K562 (cell line): ENCODE results near the gene HAGHL. TPM values are rescaled to one million over a fixed set of nuclear protein-coding genes. Genes with fewer than 3 reads are reported as not detected.

ENCODE experiments used
- BDP1 ChIP-seq: IDR thresholded peaks from 3 replicates; pipeline ENCODE4 v1.6.1; 2011; ENCODE audit not compliant: insufficient read length, insufficient read depth
- CBFA2T3 ChIP-seq: fragments of 450-650 bp; IDR thresholded peaks from 2 replicates; pipeline ENCODE4 v1.6.1; 2017
- CEBPG ChIP-seq, 3 experiments: fragments of 200-800 bp in 1 of 3; sonication (Bioruptor generic) in 1 of 3; sonication (generic) in 1 of 3; formaldehyde crosslinking in 1 of 3; IDR thresholded peaks in 2 of 3; conservative IDR thresholded peaks in 1 of 3; 2 replicates each; pipeline versions ENCODE4 v1.6.1 to v1.8.0; 2016 to 2022; ENCODE audit warnings: missing compliant biosample characterization in 2 of 3, missing genetic modification characterization in 2 of 3, mild to moderate bottlenecking in 1 of 3, missing genetic modification reagents in 1 of 3
- DPF2 ChIP-seq: fragments of 450-650 bp; IDR thresholded peaks from 2 replicates; pipeline ENCODE4 v1.6.1; 2016
- FOXJ2 ChIP-seq: fragments of 200-800 bp; sonication (Bioruptor generic); IDR thresholded peaks from 2 replicates; pipeline ENCODE4 v1.6.1; 2016; ENCODE audit warnings: missing genetic modification characterization, missing compliant biosample characterization
- HINFP ChIP-seq: fragments of 450-650 bp; conservative IDR thresholded peaks from 2 replicates; pipeline ENCODE4 v1.6.1; 2016; ENCODE audit warnings: missing genetic modification characterization, low read depth, mild to moderate bottlenecking, control low read depth, missing compliant biosample characterization
- HMGXB4 ChIP-seq: sonication (generic); formaldehyde crosslinking; IDR thresholded peaks from 2 replicates; pipeline ENCODE4 v1.8.1; 2023; ENCODE audit warnings: mild to moderate bottlenecking, missing genetic modification reagents
- JUND ChIP-seq, 2 experiments: IDR thresholded peaks; 2 replicates in 1 of 2; 3 replicates in 1 of 2; pipeline ENCODE4 v1.6.1; 2011; ENCODE audit warnings: borderline replicate concordance in 2 of 2, low read depth in 2 of 2, low read length in 2 of 2, improper control_type of control experiment in 1 of 2, missing biosample characterization in 1 of 2, missing genetic modification characterization in 1 of 2, missing genetic modification reagents in 1 of 2
- KDM2B ChIP-seq: fragments of 250-450 bp; sonication (Bioruptor Pico); IDR thresholded peaks from 2 replicates; pipeline ENCODE4 v1.8.0; 2021; ENCODE audit warnings: mild to moderate bottlenecking, moderate library complexity
- MITF ChIP-seq: IDR thresholded peaks from 2 replicates; pipeline ENCODE4 v1.6.1; 2014; ENCODE audit warnings: antibody characterized with exemption
- NFE2 ChIP-seq: IDR thresholded peaks from 2 replicates; pipeline ENCODE4 v1.6.1; 2014; ENCODE audit warnings: antibody characterized with exemption, low read depth
- SP2 ChIP-seq: IDR thresholded peaks from 2 replicates; pipeline ENCODE4 v1.6.1; 2011; ENCODE audit warnings: mild to moderate bottlenecking, low read depth, low read length, moderate library complexity; ENCODE audit not compliant: poor library complexity, severe bottlenecking; ENCODE audit errors: extremely low read depth
- SREBF2 ChIP-seq: sonication (generic); formaldehyde crosslinking; IDR thresholded peaks from 2 replicates; pipeline ENCODE4 v1.4.0; 2020; ENCODE audit warnings: mild to moderate bottlenecking, missing genetic modification reagents
- SRSF9 ChIP-seq: fragments of 200-400 bp; formaldehyde crosslinking; IDR thresholded peaks from 2 replicates; pipeline ENCODE4 v1.6.1; 2017; ENCODE audit warnings: low read depth, low read length, borderline replicate concordance
- ZBTB26 ChIP-seq: fragments of 450-650 bp; formaldehyde crosslinking; IDR thresholded peaks from 2 replicates; pipeline ENCODE4 v1.4.0; 2022; ENCODE audit warnings: missing genetic modification characterization
- ZNF436 ChIP-seq: fragments of 250-450, 450-650 bp; sonication (Bioruptor Pico); formaldehyde crosslinking; IDR thresholded peaks from 2 replicates; pipeline ENCODE4 v1.7.0; 2020; ENCODE audit warnings: mild to moderate bottlenecking
- polyA plus RNA-seq, 8 experiments: library from polyadenylated mRNA; depleted of rRNA in 4 of 8; stranded (reverse) in 5 of 8; unstranded in 3 of 8; fragments of >200 nt; fragmentation: Nextera tagmentation in 2 of 8; fragmentation: Illumina TruSeq in 1 of 8; extraction: Ambion mirVana in 2 of 8; extraction: Trizol in 1 of 8; gene quantifications; 2 replicates each; pipeline versions ENCODE4 v1.2.1 to v1.2.3, GENCODE V29; 2011 to 2014; ENCODE audit warnings: inconsistent platforms in 1 of 8, missing spikeins in 1 of 8
- total RNA-seq, 7 experiments: library from RNA; depleted of rRNA in 6 of 7; stranded (reverse); fragments of >200 nt in 6 of 7; fragmentation: Illumina TruSeq in 2 of 7; extraction: Trizol in 2 of 7; gene quantifications; 2 replicates each; pipeline versions ENCODE4 v1.2.1 to v1.2.3, GENCODE V29; 2011 to 2021; ENCODE audit warnings: low replicate concordance in 1 of 7
- TF ChIP-seq, protein P1 (sequence below): IDR thresholded peaks from 3 replicates; pipeline ENCODE4 v1.6.1; 2011; ENCODE audit warnings: borderline replicate concordance, mild to moderate bottlenecking, moderate library complexity; ENCODE audit not compliant: insufficient read length; ENCODE audit errors: extremely low read depth

The HAGHL gene
- total and polyA plus RNA-seq, 9 of the 15 experiments (the other 6 are each of a cell fraction or from before 2014, with no cell fraction given), result 0.31 to 83.4 (median 20.7) TPM

DNA sequence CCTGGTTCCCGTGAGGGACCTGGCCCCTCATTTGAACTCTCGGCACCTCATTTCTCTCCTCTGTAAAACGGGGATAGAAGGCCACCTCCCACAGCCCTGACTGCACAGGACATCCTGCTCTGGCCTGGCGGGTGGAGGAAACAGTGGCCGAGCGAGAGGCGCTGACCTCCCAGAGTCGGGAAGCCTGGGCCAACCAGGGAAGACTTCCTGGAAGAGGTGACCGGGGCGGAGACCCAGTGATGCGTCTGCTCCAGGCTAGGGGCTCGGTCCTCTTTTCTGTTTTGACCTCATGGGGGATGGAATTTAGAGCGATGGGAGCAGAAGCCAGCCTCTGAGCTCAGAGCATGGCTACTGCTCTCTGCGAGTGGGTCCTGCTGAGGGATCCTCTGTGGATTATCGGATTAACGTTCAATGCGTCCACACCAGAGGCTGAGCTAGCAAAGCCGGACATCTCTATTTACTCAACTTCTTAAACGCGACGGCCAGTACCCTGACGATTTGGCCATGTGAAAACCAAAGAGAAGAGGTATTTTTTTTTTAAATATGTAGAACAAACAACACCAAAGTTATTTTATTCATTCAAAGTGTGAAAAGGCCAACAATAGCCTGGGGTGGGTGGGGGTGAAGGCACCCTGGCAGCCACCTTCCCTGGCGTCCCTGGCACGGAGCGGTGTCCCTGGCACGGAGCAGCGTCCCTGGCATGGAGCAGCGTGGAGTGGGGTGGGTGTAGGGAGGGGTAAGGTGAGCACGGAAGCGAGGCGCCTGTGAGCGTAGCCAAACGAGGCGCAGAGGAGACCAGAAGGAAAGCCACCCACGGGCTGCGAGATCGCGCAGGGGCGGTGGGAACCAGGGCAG is 24.5 kb downstream of the HAGHL start (continued):
- TF ChIP-seq ZNF436 (CRISPR knock-in tag), result peak; percentile 87
- TF ChIP-seq HMGXB4, result no peak
- TF ChIP-seq SRSF9, result no peak
- no peak for TF ChIP-seq NFE2
- no peak for TF ChIP-seq CBFA2T3
- TF ChIP-seq CEBPG (CRISPR knock-in tag; IDR thresholded peaks at IDR 0.05), result no peak
- TF ChIP-seq CEBPG (tag; conservative IDR thresholded peaks at IDR 0.05 in 1 of 2, IDR thresholded peaks at IDR 0.05 in 1 of 2), result no peak
- no peak for TF ChIP-seq ZBTB26 (CRISPR knock-in tag)
- no peak for TF ChIP-seq SP2
- no peak for TF ChIP-seq FOXJ2
- no peak for TF ChIP-seq JUND (IDR thresholded peaks at IDR 0.05; ENCODE audit: borderline replicate concordance, low read depth, low read length)
- TF ChIP-seq JUND (tag; IDR thresholded peaks at IDR 0.05; ENCODE audit: borderline replicate concordance, low read depth, low read length), result no peak
- TF ChIP-seq MITF, result no peak
- no peak for TF ChIP-seq HINFP (tag)
- TF ChIP-seq, protein P1, sequence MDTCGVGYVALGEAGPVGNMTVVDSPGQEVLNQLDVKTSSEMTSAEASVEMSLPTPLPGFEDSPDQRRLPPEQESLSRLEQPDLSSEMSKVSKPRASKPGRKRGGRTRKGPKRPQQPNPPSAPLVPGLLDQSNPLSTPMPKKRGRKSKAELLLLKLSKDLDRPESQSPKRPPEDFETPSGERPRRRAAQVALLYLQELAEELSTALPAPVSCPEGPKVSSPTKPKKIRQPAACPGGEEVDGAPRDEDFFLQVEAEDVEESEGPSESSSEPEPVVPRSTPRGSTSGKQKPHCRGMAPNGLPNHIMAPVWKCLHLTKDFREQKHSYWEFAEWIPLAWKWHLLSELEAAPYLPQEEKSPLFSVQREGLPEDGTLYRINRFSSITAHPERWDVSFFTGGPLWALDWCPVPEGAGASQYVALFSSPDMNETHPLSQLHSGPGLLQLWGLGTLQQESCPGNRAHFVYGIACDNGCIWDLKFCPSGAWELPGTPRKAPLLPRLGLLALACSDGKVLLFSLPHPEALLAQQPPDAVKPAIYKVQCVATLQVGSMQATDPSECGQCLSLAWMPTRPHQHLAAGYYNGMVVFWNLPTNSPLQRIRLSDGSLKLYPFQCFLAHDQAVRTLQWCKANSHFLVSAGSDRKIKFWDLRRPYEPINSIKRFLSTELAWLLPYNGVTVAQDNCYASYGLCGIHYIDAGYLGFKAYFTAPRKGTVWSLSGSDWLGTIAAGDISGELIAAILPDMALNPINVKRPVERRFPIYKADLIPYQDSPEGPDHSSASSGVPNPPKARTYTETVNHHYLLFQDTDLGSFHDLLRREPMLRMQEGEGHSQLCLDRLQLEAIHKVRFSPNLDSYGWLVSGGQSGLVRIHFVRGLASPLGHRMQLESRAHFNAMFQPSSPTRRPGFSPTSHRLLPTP, result peak; percentile 24
- TF ChIP-seq KDM2B (CRISPR knock-in tag), result no peak
- TF ChIP-seq BDP1, result no peak
- no peak for TF ChIP-seq DPF2
- no peak for TF ChIP-seq SREBF2 (CRISPR knock-in tag)
